HG03159 (cell line): ENCODE results near the gene LAMC3.

ENCODE experiments used
- ATAC-seq: cut with Tn5 transposase; IDR thresholded peaks from one replicate; pipeline ENCODE4 v1.9.1; 2021; ENCODE audit warnings: mild to moderate bottlenecking, moderate library complexity; ENCODE audit not compliant: unreplicated experiment

Gene LAMC3

DNA sequence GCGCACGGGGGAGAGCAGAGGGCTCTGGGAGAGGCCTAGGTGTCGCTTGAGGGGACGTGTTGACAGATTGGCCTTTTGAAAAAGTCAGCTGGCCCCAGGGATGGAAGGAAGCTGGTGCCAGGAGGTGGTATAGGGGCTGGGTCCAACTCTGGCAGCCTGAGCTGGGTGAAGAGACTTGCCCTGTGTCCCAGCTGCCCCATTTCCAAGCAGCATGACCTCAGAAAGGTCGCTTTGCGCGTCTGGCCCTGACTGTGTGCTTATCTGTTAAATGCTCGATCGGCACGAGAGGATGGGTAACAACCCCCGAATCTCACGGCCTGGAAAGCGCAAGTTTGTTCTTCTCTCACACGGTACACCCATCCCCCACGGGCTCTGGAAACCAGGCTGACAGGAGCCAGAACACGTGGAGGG is 31.2 kb upstream of the LAMC3 start:
- ATAC-seq = no peak

DNA sequence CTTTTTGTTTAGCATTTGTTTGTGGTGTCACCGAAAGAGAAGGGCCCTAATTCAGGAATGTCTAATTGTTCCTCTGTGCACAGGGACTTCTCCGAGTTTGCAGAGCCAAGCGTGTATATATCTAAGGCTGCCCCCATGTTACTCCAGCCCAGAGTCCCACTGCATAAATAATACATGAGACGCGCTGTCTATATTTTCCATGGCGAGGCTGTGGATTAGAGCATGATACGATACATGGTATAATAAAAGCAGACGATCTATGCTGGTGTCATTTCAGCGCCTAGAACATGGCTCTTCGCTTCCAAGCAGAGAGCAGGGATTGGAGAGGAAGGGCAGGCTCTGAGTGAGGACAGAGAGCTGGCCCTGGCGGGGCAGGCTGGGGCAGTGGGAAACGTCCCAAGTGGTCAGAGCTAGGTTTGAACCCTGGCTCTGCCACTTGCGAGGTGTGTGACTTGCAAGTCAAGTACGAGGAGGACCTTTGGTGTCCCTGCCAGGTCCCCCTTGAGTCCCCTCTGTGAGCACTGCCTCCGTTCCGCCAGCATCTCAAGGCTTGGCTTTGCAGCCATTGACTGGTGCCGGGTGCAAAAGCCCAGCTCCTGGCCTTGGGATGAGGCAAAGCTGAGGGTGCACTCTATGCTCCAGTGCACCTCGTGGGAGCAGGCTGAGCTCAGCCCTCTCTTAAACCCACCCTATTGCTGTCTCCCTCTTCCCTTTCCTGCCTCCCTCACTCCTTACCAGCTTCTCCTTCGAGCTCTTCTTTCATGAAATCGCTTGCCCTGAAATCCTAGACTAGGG is 29.2 kb upstream of the LAMC3 start:
- ATAC-seq = no peak

DNA sequence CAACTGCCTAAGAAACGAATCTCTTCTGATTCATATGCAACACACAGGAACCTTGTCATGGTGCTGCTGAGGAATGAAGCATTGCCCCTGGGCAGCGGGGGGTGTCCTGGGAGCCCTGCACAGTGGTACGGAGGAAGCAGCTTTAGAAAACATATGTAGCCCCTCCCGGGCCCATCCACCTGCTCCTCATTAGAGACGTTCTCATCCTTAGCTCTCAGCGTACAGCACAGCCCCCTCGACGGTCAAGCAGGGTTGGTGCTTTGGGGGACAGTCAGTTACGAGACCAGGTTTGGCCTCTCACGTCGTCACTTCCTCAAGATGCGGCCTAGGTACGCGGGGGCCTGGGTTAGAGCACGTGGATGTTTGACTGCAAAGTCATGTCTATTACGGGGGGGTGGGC is 28.4 kb upstream of the LAMC3 start:
- ATAC-seq = no peak

GRCh38 chr9:130981002-130981755 is 27.8 kb upstream of the LAMC3 start:
- no peak for ATAC-seq

DNA sequence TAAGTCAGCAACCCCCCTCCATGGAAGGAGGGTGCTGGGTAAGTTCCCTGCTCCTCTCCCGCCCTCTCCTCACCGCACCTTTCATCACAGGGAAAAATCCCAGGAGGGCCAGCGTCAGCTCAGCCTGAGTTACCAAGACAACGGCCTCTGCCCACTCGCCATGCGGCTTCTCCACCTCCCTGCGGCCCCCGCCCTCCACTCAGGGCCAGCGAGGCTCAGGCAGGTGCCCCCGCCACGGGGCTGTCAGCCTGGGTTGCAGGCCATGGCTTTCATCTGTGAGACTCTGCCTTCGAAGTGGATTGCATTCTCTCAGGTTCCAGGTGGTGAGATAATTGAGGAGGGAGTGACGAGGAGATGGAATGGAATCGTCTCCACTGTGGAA is 27.2 kb upstream of the LAMC3 start:
- ATAC-seq = no peak

GRCh38 chr9:130982636-130983358 is 26.2 kb upstream of the LAMC3 start:
- no peak for ATAC-seq

GRCh38 chr9:130983359-130983670 is 25.7 kb upstream of the LAMC3 start:
- no peak for ATAC-seq

GRCh38 chr9:130983970-130984369 is 25.0 kb upstream of the LAMC3 start:
- ATAC-seq = no peak

DNA sequence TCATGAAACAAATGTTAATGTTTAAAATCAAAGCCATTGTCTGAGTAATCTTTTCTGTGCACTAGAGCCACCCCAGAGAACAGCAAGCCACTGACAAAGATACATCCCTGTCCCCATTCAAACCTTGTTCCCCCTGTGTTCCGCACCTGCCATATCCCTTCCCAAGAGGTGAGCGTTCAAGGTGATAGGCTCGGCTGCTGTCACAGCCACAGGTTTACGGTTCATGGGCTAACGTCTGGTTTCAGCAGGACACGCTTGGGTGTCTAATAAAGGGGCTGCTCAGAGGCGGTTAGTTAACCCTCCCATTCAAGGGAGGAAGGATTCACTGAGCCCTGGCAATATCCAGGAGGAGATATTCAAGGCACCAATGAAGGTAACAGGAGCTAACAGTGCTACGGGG is 24.5 kb upstream of the LAMC3 start:
- ATAC-seq = no peak

GRCh38 chr9:130985029-130985428 is 23.9 kb upstream of the LAMC3 start:
- no peak for ATAC-seq

DNA sequence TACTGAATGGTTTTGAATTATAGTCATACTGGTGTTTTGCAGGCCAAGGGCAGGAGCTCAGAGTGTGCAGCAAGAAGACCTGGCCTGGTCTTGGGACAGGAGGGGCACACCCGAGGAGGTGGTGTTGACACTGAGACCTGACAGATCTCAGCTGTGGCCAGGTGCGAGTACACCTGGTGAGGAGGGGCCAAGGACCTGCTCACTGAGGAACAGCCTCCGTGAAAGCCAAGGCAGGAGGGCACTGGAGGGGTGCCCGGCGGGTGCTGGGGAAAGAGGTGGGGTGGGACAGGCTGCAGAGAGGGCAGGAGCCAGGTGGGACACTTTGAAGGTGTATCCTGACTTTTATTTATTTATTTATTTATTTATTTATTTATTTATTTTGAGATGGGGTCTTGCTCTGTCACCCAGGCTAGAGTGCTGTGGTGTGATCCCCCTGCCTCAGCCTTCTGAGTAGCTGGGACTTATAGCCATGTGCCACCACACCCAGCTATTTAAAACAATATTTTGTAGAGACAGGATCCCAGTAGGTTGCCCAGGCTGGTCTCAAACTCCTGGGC is 23.3 kb upstream of the LAMC3 start:
- ATAC-seq = no peak

GRCh38 chr9:130986356-130986965 is 22.5 kb upstream of the LAMC3 start:
- ATAC-seq = no peak

- no peak for ATAC-seq
These were observed 21.9 kb upstream of the LAMC3 start for GRCh38 chr9:130987054-130987453.

- no peak for ATAC-seq
These were observed 21.1 kb upstream of the LAMC3 start for GRCh38 chr9:130987738-130988399.

DNA sequence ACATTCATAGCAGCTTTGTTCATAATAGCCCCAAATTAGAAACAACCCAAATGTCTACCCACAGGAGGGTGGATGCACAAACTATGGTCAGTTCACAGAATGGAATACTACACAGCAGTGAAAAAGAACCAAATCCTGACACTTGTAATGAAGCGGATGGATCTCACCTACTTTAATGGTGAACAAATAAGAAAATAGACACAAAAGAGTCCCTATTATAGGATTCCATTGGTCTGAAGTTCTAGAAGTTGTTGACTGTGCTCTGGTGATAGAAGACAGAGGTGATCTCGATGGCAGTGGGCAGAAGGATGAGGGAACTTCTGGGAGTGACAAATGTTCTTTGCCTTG is 20.6 kb upstream of the LAMC3 start:
- ATAC-seq = no peak

DNA sequence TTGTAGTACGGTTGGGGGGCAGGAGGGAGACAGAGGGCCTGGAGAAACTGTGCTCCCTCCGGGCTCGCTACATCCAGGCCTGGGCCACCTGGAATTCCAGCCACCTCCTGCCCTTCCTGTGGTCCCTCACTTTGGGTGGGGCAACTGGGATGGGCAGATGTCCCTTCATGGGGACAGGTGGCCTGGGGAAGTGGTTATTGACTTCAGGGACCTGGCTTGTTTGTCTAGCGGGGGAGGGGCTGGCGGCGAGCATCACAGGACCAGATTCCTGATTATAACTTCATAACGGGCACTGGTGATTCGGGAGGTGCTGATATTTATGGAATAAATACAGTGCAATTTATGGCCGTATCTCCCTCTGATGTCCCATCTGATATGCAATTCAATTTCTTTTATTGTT is 20.1 kb upstream of the LAMC3 start:
- no peak for ATAC-seq

GRCh38 chr9:130989391-130989790 is 19.6 kb upstream of the LAMC3 start:
- ATAC-seq = no peak

GRCh38 chr9:130989891-130990290 is 19.1 kb upstream of the LAMC3 start:
- ATAC-seq = no peak

GRCh38 chr9:130990306-130990977 is 18.5 kb upstream of the LAMC3 start:
- no peak for ATAC-seq
